Testis (tissue), 3 donors: Measurements from ENCODE around the gene ANKRD44. TPM values are rescaled to one million over a fixed set of nuclear protein-coding genes. Genes with fewer than 3 reads are reported as not detected.

Source experiments
- DNase-seq: peaks from one replicate; pipeline ENCODE4 v3.0.0-alpha.2; 2019
- H3K27ac ChIP-seq, 2 donors: fragments of 200-600 bp; sonication (generic); one replicate each; pipeline ENCODE4 v1.5.1; 2019
- H3K27me3 ChIP-seq: fragments of 200-600 bp; sonication (generic); one replicate; pipeline ENCODE4 v1.5.1; 2019
- H3K36me3 ChIP-seq: fragments of 200-600 bp; sonication (generic); one replicate; pipeline ENCODE4 v1.5.1; 2017; ENCODE audit warnings: low read depth; ENCODE audit errors: missing control alignments
- H3K4me1 ChIP-seq: fragments of 200-600 bp; sonication (generic); one replicate; pipeline ENCODE4 v1.5.1; 2019
- H3K4me3 ChIP-seq, 2 donors: fragments of 200-600 bp; sonication (generic); one replicate each; pipeline ENCODE4 v1.5.1; 2017 to 2019
- H3K9me3 ChIP-seq: fragments of 200-600 bp; sonication (generic); one replicate; pipeline ENCODE4 v1.5.1; 2017
- CTCF ChIP-seq, 3 experiments: fragments of 450-650 bp in 2 of 3; fragments of 200-600 bp in 1 of 3; sonication (generic) in 1 of 3; IDR thresholded peaks; one replicate each; pipeline ENCODE4 v1.5.1; 2016 to 2019; ENCODE audit warnings: antibody characterized with exemption in 3 of 3, mild to moderate bottlenecking in 2 of 3, moderate library complexity in 1 of 3
- POLR2A ChIP-seq: fragments of 450-650 bp; IDR thresholded peaks from one replicate; pipeline ENCODE4 v1.6.1; 2017; ENCODE audit warnings: antibody characterized with exemption, mild to moderate bottlenecking, moderate library complexity
- WGBS, 2 donors: methylation state at CpG; one replicate each; pipeline ENCODE4 v1.1.5; 2018; 5-methylcytosine and 5-hydroxymethylcytosine counted together
- intact Hi-C: fragments of 100-400 bp; cut with DNase I; formaldehyde crosslinking; loops from one replicate; pipeline ENCODE4 v1.15.1; 2023; ENCODE audit warnings: low total_unique reads
- polyA plus RNA-seq: library from polyadenylated mRNA; stranded (reverse); fragments of 350-450 nt; fragmentation: Illumina TruSeq; extraction: RNeasy Lipid Tissue Mini Kit (QIAGEN cat#74804); gene quantifications from one replicate; pipeline ENCODE4 v1.2.3, GENCODE V29; 2014; ENCODE audit warnings: low read depth, low replicate concordance; ENCODE audit not compliant: insufficient read depth
- total RNA-seq, 2 donors: library from RNA; depleted of rRNA; stranded (reverse); fragments of >200 nt; gene quantifications; one replicate each; pipeline ENCODE4 v1.2.3, GENCODE V29; 2016

ANKRD44 gene
- total and polyA plus RNA-seq, 3 donors from 2014 or later: 11.2 to 14.5 (median 11.5) TPM

- TF ChIP-seq POLR2A: no peak
- no peak for TF ChIP-seq CTCF (IDR thresholded peaks at IDR 0.05)
- intact Hi-C loops: no loop called here
- H3K9me3 ChIP-seq: no peaks in the 10 kb centered on the region
- no peak overlapping the region for H3K4me3 ChIP-seq
- WGBS, 2 donors: 86 to 96% methylated on average over 4 to 5 of the region's 5 CpGs
- H3K27me3 ChIP-seq: no peaks in the 10 kb centered on the region
- H3K27ac ChIP-seq: no peak overlapping the region
- H3K36me3 ChIP-seq: no peaks in the 10 kb centered on the region
- H3K4me1 ChIP-seq: no peaks in the 10 kb centered on the region
- no peak for DNase-seq
Measured at GRCh38 chr2:197356136-197356535, 45.6 kb upstream of the ANKRD44 start.

DNA sequence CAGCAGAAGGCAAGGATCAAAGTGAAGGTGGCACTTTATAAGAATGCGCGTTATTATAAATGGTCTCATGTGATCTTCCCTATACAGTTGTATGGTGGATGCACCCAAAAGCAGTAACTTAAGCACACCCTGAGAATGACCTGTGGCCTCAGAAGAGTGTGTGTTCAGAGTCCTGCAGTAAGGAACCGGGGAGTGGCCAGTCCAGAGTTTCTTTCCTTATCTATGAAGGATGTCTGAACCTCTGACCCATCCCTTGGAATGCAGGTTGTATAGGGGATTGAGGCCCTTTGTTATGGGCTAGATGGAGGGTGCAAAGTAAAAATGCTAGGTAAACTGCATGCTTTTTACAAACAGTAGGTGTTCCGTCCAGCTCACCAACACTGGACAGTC is 43.6 kb upstream of the ANKRD44 start:
- no peak for DNase-seq
- H3K9me3 ChIP-seq: no peaks in the 10 kb centered on the region
- no peak overlapping the region for H3K27ac ChIP-seq
- no peaks in the 10 kb centered on the region for H3K27me3 ChIP-seq
- intact Hi-C loops: no loop called here
- no peaks in the 10 kb centered on the region for H3K4me1 ChIP-seq
- 81 to 98% methylated on average over 4 of the region's 4 CpGs for WGBS, 2 donors
- H3K4me3 ChIP-seq: no peak overlapping the region
- TF ChIP-seq CTCF (IDR thresholded peaks at IDR 0.05): no peak
- no peak for TF ChIP-seq POLR2A
- no peaks in the 10 kb centered on the region for H3K36me3 ChIP-seq

DNA sequence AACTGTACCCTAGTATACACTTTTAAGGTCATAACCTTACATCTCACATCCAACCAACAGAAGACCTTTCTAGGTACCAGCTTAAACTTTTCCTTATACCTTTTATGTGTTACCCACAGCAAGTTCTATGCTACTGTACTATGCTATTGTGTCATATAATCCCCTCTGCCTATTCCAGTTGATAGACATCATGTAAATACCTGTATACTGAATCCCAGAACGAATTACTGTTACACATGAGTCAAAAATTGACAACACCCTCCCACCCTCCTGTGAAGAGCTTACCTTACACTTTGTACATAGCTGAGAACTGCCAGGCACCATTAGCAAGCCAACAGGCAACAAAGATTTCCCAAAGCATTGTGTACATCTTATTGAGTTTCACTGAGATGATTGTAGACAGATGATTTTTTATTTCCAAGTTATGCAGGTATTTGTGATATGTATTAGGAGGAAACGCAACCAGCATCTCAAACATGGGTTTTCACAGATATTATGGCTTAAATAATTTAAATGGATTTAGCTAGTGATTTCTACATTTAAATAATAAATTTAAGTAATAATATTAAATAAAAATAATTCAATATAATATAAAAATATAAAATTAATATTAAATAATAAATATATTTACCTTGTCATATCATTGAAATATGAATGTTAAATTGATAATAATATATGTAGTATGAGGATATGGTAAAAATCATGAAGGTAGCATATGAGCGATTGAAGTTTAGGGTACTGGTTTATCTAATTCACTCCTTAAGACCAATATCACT is 43.0 kb upstream of the ANKRD44 start:
- intact Hi-C loops: no loop called here
- Histone ChIP-seq H3K4me1 (no peaks in the 10 kb centered on the region), H3K27me3 (no peaks in the 10 kb centered on the region), H3K27ac (no peak overlapping the region), H3K36me3 (no peaks in the 10 kb centered on the region), H3K4me3 (no peak overlapping the region), H3K9me3 (no peaks in the 10 kb centered on the region)
- TF ChIP-seq CTCF (IDR thresholded peaks at IDR 0.05): no peak
- no peak for TF ChIP-seq POLR2A
- no peak for DNase-seq
- 86 to 90% methylated on average over 3 of the region's 3 CpGs for WGBS, 2 donors

DNA sequence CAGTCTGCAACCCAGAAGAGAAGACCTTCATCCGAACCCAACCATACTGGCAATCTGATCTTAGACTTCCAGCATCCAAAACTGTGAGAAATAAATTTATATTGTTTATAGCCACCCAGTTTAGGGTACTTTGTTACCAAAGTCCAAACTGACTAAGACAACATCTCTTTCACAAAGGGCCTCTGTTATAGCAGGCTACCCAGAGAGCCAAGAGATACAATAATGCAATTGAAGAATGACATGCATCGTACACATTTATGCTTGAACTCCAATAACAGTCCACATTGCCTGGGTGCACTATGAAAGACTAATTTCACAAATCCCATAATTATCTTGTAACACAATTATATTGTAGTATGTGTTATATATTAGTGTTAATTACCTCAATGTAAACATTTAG is 39.1 kb upstream of the ANKRD44 start:
- Histone ChIP-seq H3K36me3 (no peaks in the 10 kb centered on the region), H3K9me3 (no peaks in the 10 kb centered on the region), H3K4me1 (no peaks in the 10 kb centered on the region), H3K27me3 (no peaks in the 10 kb centered on the region), H3K27ac (no peak overlapping the region), H3K4me3 (no peak overlapping the region)
- no peak for DNase-seq
- intact Hi-C loops: no loop called here
- WGBS, 2 donors: 75 to 78% methylated on average over 2 of the region's 2 CpGs
- TF ChIP-seq CTCF (IDR thresholded peaks at IDR 0.05): no peak
- TF ChIP-seq POLR2A: no peak
